H1 (cell line): ENCODE measurements around the gene CRTAC1. TPM values are rescaled to one million over a fixed set of nuclear protein-coding genes. Genes with fewer than 3 reads are reported as not detected.

Experiments
- CTCF ChIA-PET: fragments of 300-600 bp; sonication (Branson Sonifier 250); formaldehyde crosslinking; loops from one replicate; lab custom pipeline; 2021; ENCODE audit not compliant: partially characterized antibody; lab: Charles Lee
- POLR2A ChIA-PET: fragments of 300-600 bp; sonication (Branson Sonifier 250); formaldehyde crosslinking; loops from one replicate; lab custom pipeline; 2021; ENCODE audit warnings: inconsistent platforms; ENCODE audit not compliant: partially characterized antibody; lab: Charles Lee
- DNase-seq, 2 experiments: peaks; one replicate each; pipeline versions ENCODE4 v3.0.0 to v3.0.0-alpha.2; 2010 to 2022; ENCODE audit warnings: low spot score in 2 of 2, low read depth in 1 of 2, mixed read lengths in 1 of 2
- FAIRE-seq: peaks from 2 replicates; lab custom pipeline; 2011; peaks lifted over from hg19 to GRCh38; lab: Jason Lieb, UNC
- H2AFZ ChIP-seq: 2 replicates; pipeline ENCODE4 v1.8.1; 2012; ENCODE audit warnings: low read length, inconsistent platforms
- H2AK5ac ChIP-seq: 2 replicates; pipeline ENCODE4 v1.6.1; 2013; ENCODE audit warnings: low read depth, low read length
- H2BK120ac ChIP-seq: replicated peaks from 2 replicates; pipeline ENCODE3; 2013; ENCODE audit warnings: low read depth, low read length, inconsistent platforms
- H2BK12ac ChIP-seq: 2 replicates; pipeline ENCODE4 v1.6.1; 2013; ENCODE audit warnings: low read depth, low read length
- H2BK15ac ChIP-seq: 2 replicates; pipeline ENCODE4 v1.6.1; 2013; ENCODE audit warnings: low read length
- H2BK20ac ChIP-seq: 2 replicates; pipeline ENCODE4 v1.6.1; 2013; ENCODE audit warnings: low read length
- H2BK5ac ChIP-seq: 2 replicates; pipeline ENCODE4 v1.6.1; 2013; ENCODE audit warnings: low read depth, low read length
- H3K14ac ChIP-seq: 2 replicates; pipeline ENCODE4 v1.6.1; 2013; ENCODE audit warnings: inconsistent platforms; ENCODE audit not compliant: insufficient read length
- H3K18ac ChIP-seq: 2 replicates; pipeline ENCODE4 v1.6.1; 2013; ENCODE audit warnings: low read length; ENCODE audit errors: extremely low read depth
- H3K23ac ChIP-seq: 2 replicates; pipeline ENCODE4 v1.6.1; 2013; ENCODE audit warnings: inconsistent platforms; ENCODE audit not compliant: insufficient read length
- H3K23me2 ChIP-seq: 2 replicates; pipeline ENCODE4 v1.6.1; 2013; ENCODE audit warnings: low read depth, low read length
- H3K27ac ChIP-seq: 2 replicates; pipeline ENCODE4 v1.6.1; 2011; ENCODE audit warnings: low read depth, low read length, inconsistent platforms
- H3K27me3 ChIP-seq, 4 experiments: replicated peaks in 1 of 4; 1 replicate in 1 of 4; 2 replicates in 3 of 4; pipeline versions ENCODE4 v1.6.1 to v1.8.1; 2011 to 2013; ENCODE audit warnings: low read length in 3 of 4, mild to moderate bottlenecking in 3 of 4, inconsistent platforms in 2 of 4, mixed read lengths in 2 of 4, moderate library complexity in 1 of 4; ENCODE audit not compliant: control insufficient read depth in 3 of 4, insufficient read depth in 3 of 4; ENCODE audit errors: extremely low read depth in 1 of 4
- H3K36me3 ChIP-seq, 4 experiments: 2 replicates each; pipeline versions ENCODE4 v1.6.1 to v1.8.1; 2011 to 2013; ENCODE audit warnings: mild to moderate bottlenecking in 4 of 4, low read length in 3 of 4, moderate library complexity in 2 of 4, control low read depth in 1 of 4, inconsistent platforms in 1 of 4; ENCODE audit not compliant: insufficient read depth in 4 of 4, control insufficient read depth in 2 of 4
- H3K4ac ChIP-seq: replicated peaks from 2 replicates; pipeline ENCODE3; 2013; ENCODE audit warnings: low read length, low read depth, mixed read lengths, inconsistent platforms; ENCODE audit not compliant: insufficient read length
- H3K4me1 ChIP-seq, 4 experiments: replicated peaks in 1 of 4; 1 replicate in 1 of 4; 2 replicates in 3 of 4; pipeline versions ENCODE4 v1.6.1 to v1.8.1; 2011 to 2013; ENCODE audit warnings: low read length in 3 of 4, inconsistent platforms in 2 of 4, mixed read lengths in 1 of 4; ENCODE audit not compliant: insufficient read depth in 4 of 4, control insufficient read depth in 3 of 4
- H3K4me2 ChIP-seq, 2 experiments: 2 replicates each; pipeline versions ENCODE4 v1.6.1 to v1.8.1; 2011 to 2013; ENCODE audit warnings: low read depth in 2 of 2, low read length in 2 of 2, control low read depth in 1 of 2, inconsistent platforms in 1 of 2, mild to moderate bottlenecking in 1 of 2; ENCODE audit not compliant: insufficient read depth in 1 of 2
- H3K4me3 ChIP-seq, 4 experiments: fragments of 200-600, 300-600 bp in 1 of 4; sonication (generic), shearing (Covaris generic), sonication (Bioruptor Twin) in 1 of 4; 2 replicates each; pipeline versions ENCODE4 v1.5.1 to v1.8.1; 2011 to 2016; ENCODE audit warnings: low read length in 4 of 4, low read depth in 3 of 4, control low read depth in 2 of 4, inconsistent platforms in 2 of 4, mild to moderate bottlenecking in 2 of 4, mixed read lengths in 1 of 4, moderate library complexity in 1 of 4; ENCODE audit not compliant: insufficient read depth in 2 of 4; ENCODE audit errors: extremely low read depth in 1 of 4
- H3K56ac ChIP-seq: replicated peaks from 2 replicates; pipeline ENCODE3; 2013; ENCODE audit warnings: low read depth, mild to moderate bottlenecking, mixed read lengths, low read length, inconsistent platforms; ENCODE audit not compliant: insufficient read length
- H3K79me1 ChIP-seq: 2 replicates; pipeline ENCODE4 v1.6.1; 2013; ENCODE audit warnings: low read depth, low read length, control low read depth
- H3K79me2 ChIP-seq, 2 experiments: 2 replicates each; pipeline versions ENCODE4 v1.6.1 to v1.8.1; 2012 to 2013; ENCODE audit warnings: low read length in 2 of 2, mild to moderate bottlenecking in 2 of 2, inconsistent platforms in 1 of 2; ENCODE audit not compliant: insufficient read depth in 2 of 2, control insufficient read depth in 1 of 2
- H3K9ac ChIP-seq, 4 experiments: replicated peaks in 1 of 4; 1 replicate in 1 of 4; 2 replicates in 3 of 4; pipeline versions ENCODE4 v1.6.1 to v1.8.1; 2011 to 2013; ENCODE audit warnings: low read depth in 3 of 4, low read length in 3 of 4, control low read depth in 2 of 4, mild to moderate bottlenecking in 2 of 4, moderate library complexity in 2 of 4, inconsistent platforms in 1 of 4; ENCODE audit errors: extremely low read depth in 1 of 4
- H3K9me3 ChIP-seq, 2 experiments: 2 replicates each; pipeline versions ENCODE4 v1.6.1 to v1.8.1; 2012 to 2013; ENCODE audit warnings: mild to moderate bottlenecking in 2 of 2, moderate library complexity in 2 of 2, control low read depth in 1 of 2, inconsistent platforms in 1 of 2, low read depth in 1 of 2, low read length in 1 of 2, mixed read lengths in 1 of 2; ENCODE audit not compliant: insufficient read depth in 2 of 2
- H4K20me1 ChIP-seq, 2 experiments: replicated peaks in 1 of 2; 2 replicates each; pipeline versions ENCODE3 to v1.8.1; 2011 to 2013; ENCODE audit warnings: inconsistent platforms in 2 of 2, low read length in 2 of 2, mild to moderate bottlenecking in 1 of 2; ENCODE audit not compliant: insufficient read depth in 2 of 2, control insufficient read depth in 1 of 2
- H4K5ac ChIP-seq: 2 replicates; pipeline ENCODE4 v1.6.1; 2013; ENCODE audit warnings: low read length, low read depth, mixed read lengths, inconsistent platforms; ENCODE audit not compliant: insufficient read length
- H4K8ac ChIP-seq: 2 replicates; pipeline ENCODE4 v1.8.0; 2013; ENCODE audit warnings: mild to moderate bottlenecking, moderate library complexity, low read length, inconsistent platforms; ENCODE audit not compliant: insufficient read depth; ENCODE audit errors: extremely low read depth
- H4K91ac ChIP-seq: replicated peaks from 2 replicates; pipeline ENCODE3; 2013; ENCODE audit warnings: low read length, mixed read lengths, inconsistent platforms; ENCODE audit not compliant: insufficient read length
- FOSL1 ChIP-seq: IDR thresholded peaks from 2 replicates; pipeline ENCODE4 v1.6.1; 2011; ENCODE audit warnings: mild to moderate bottlenecking, low read depth, low read length, moderate library complexity; ENCODE audit not compliant: insufficient read depth
- GTF2F1 ChIP-seq: IDR thresholded peaks from 2 replicates; pipeline ENCODE4 v1.6.1; 2012; ENCODE audit warnings: low read depth, low read length, improper control_type of control experiment, borderline replicate concordance
- KDM5A ChIP-seq: fragments of 200-600 bp; IDR thresholded peaks from 2 replicates; pipeline ENCODE4 v1.7.1; 2012; ENCODE audit warnings: mild to moderate bottlenecking, low read length, inconsistent platforms, mixed read lengths
- PHF8 ChIP-seq: fragments of 200-600 bp; sonication (generic); conservative IDR thresholded peaks from 2 replicates; pipeline ENCODE4 v1.7.1; 2012; ENCODE audit warnings: low read depth, mild to moderate bottlenecking, inconsistent platforms, low read length, moderate library complexity
- SIN3A ChIP-seq, 2 experiments: IDR thresholded peaks in 1 of 2; conservative IDR thresholded peaks in 1 of 2; 2 replicates each; pipeline ENCODE4 v1.6.1; 2011 to 2012; ENCODE audit warnings: low read length in 2 of 2, improper control_type of control experiment in 1 of 2, low read depth in 1 of 2, mild to moderate bottlenecking in 1 of 2
- SP1 ChIP-seq: IDR thresholded peaks from 2 replicates; pipeline ENCODE4 v1.6.1; 2011; ENCODE audit warnings: low read depth, low read length
- SUZ12 ChIP-seq: fragments of 200-600 bp; sonication (generic); IDR thresholded peaks from 2 replicates; pipeline ENCODE4 v1.6.1; 2012; ENCODE audit warnings: mild to moderate bottlenecking, inconsistent platforms, low read length, moderate library complexity, mixed read lengths
- TEAD4 ChIP-seq: IDR thresholded peaks from 2 replicates; pipeline ENCODE4 v1.6.1; 2012; ENCODE audit warnings: low read depth, low read length, inconsistent platforms, mixed read lengths
- WGBS, 2 experiments: shearing (Covaris generic) in 1 of 2; methylation state at CpG; one replicate each; pipeline versions ENCODE4 v1.1.6 to v1.1.7; 2013 to 2015; ENCODE audit warnings: low lambda C conversion rate in 2 of 2, mixed read lengths in 2 of 2, inconsistent platforms in 1 of 2, low coverage in 1 of 2, missing lambda C conversion rate in 1 of 2; ENCODE audit not compliant: insufficient replicate concordance in 2 of 2, insufficient coverage in 1 of 2, insufficient read length in 1 of 2; ENCODE audit errors: extremely low coverage in 1 of 2, missing lambda C conversion rate in 1 of 2; 5-methylcytosine and 5-hydroxymethylcytosine counted together
- polyA plus RNA-seq, 7 experiments: library from polyadenylated mRNA; depleted of rRNA in 3 of 7; stranded (reverse) in 5 of 7; unstranded in 2 of 7; fragments of >200 nt in 5 of 7; fragments of 200-250 nt in 2 of 7; gene quantifications; 1 replicate in 5 of 7; 2 replicates in 1 of 7; 4 replicates in 1 of 7; pipeline versions ENCODE4 v1.2.1 to v1.2.3, GENCODE V29; 2011 to 2013; ENCODE audit warnings: missing spikeins in 2 of 7, mixed read lengths in 2 of 7
- total RNA-seq: library from RNA; stranded (reverse); fragmentation: NEBNext Ultra II Directional; extraction: Animal tissue kit (Norgen Biotek cat#: 25700); gene quantifications from 2 replicates; pipeline ENCODE4 v1.2.1, GENCODE V29; 2021

The CRTAC1 gene
- total and polyA plus RNA-seq, 2 of the 8 experiments (the other 6 are each of a cell fraction or from before 2014, with no cell fraction given): 0.91 to 1.2 TPM

DNA sequence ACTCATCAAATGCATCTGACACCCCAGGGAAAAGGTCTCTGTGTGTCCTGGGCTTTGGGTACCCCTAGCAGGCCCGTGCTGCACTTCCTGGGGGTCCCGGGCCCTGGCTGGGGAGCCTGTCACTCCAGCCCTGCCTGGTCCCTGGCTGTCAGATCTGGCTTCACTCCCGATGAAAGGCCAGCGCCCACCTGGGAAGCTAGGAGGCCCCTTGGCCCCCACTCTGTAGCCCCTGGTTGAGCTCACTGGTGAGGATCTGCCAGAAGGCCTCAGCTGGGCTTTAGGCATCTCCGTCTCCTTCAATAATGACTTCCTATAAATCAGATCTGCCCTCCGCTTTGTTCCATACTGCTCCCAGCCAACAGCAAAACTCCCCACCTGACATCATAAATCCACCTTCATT is 116.8 kb downstream of the CRTAC1 start:
- Histone ChIP-seq H3K36me3 (no peaks in the 10 kb centered on the region), H2AK5ac (no peak overlapping the region), H3K9ac (no peak overlapping the region), H3K18ac (no peak overlapping the region), H3K9me3 (no peaks in the 10 kb centered on the region), H3K23me2 (no peaks in the 10 kb centered on the region), H3K27ac (no peak overlapping the region), H4K8ac (no peak overlapping the region), H3K56ac (no peak overlapping the region), H2BK120ac (no peak overlapping the region), H3K4ac (no peak overlapping the region), H2BK5ac (no peak overlapping the region), H2BK20ac (no peak overlapping the region), H3K79me2 (no peaks in the 10 kb centered on the region), H4K20me1 (no peaks in the 10 kb centered on the region), H2AFZ (no peak overlapping the region)
- WGBS, 2 experiments: 91% methylated on average over 6 of the region's 6 CpGs; no CpG with 5 or more reads in 1 of the 2 experiments
- ChIA-PET CTCF (interaction anchor here (1.2 to 10.6 kb wide), 9 partner anchors 10 to 257 kb away, joined by 3 to 246 read pairs (median 7); no protein-coding TSS in a partner anchor), POLR2A (no interaction called here)
- no peak for TF ChIP-seq SP1
- no peak for TF ChIP-seq GTF2F1
- TF ChIP-seq FOSL1: no peak
- TF ChIP-seq PHF8: no peak
- TF ChIP-seq KDM5A: no peak
- TF ChIP-seq SIN3A (conservative IDR thresholded peaks at IDR 0.05 in 1 of 2, IDR thresholded peaks at IDR 0.05 in 1 of 2; ENCODE audit: low read depth in 1 of 2, low read length in 2 of 2): no peak
- no peak for TF ChIP-seq TEAD4
- TF ChIP-seq SUZ12: no peak
- TF ChIP-seq, all 59 proteins: peak for 0
- Histone ChIP-seq H3K79me1 (no peaks in the 10 kb centered on the region), H4K91ac (no peak overlapping the region), H2BK12ac (no peak overlapping the region), H3K4me1 (peaks cover 0 to 6% (median 1%) of the 10 kb centered on the region in 4 experiments; a peak in 2 of 7 replicates), H3K4me3 (no peak overlapping the region), H3K27me3 (peaks cover 0 to 6% (median 1%) of the 10 kb centered on the region in 4 experiments; a peak in 3 of 7 replicates), H3K4me2 (no peak overlapping the region), H2BK15ac (no peak overlapping the region), H4K5ac (no peak overlapping the region), H3K14ac (no peak overlapping the region), H3K23ac (no peak overlapping the region)
- FAIRE-seq: no peak
- DNase-seq: no peak
